ENCODE measurements around the gene NR1D1. TPM values are rescaled to one million over a fixed set of nuclear protein-coding genes. Genes with fewer than 3 reads are reported as not detected.
A peak's percentile ranks its signal among the peaks of the same experiment; 100 is the strongest.

The NR1D1 gene
- total and polyA plus RNA-seq, 2 of the 13 experiments (the other 11 are each of a cell fraction or from before 2014, with no cell fraction given): 2.1 to 2.7 TPM

- TF ChIP-seq ZNF792 (CRISPR knock-in tag; IDR thresholded peaks at IDR 0.05): peak; percentile 86
- 0 out of 2 replicates have a peak, but pooled peaks have one; percentile 25 for TF ChIP-seq STAT6 (CRISPR knock-in tag; IDR thresholded peaks at IDR 0.05; ENCODE audit: borderline replicate concordance)
- no peak for TF ChIP-seq PAF1 (CRISPR knock-in tag; IDR thresholded peaks at IDR 0.05)
- peak; percentile 99 for TF ChIP-seq MAX (IDR thresholded peaks at IDR 0.05)
- TF ChIP-seq ZFP1 (CRISPR knock-in tag; IDR thresholded peaks at IDR 0.05): peak; percentile 21; the same call in 1 of the 2 replicates
- TF ChIP-seq NBN (conservative IDR thresholded peaks at IDR 0.05): no peak
- TF ChIP-seq ZNF749 (CRISPR knock-in tag; IDR thresholded peaks at IDR 0.05; ENCODE audit: borderline replicate concordance): no peak
- TF ChIP-seq ZNF138 (CRISPR knock-in tag; IDR thresholded peaks at IDR 0.05; ENCODE audit: low read depth): no peak
- TF ChIP-seq TCF7L2 (IDR thresholded peaks at IDR 0.05; ENCODE audit: low read depth, low read length): no peak
- TF ChIP-seq SRY (CRISPR knock-in tag; IDR thresholded peaks at IDR 0.05): no peak; the same call in 1 of the 2 replicates
- TF ChIP-seq ZNF570 (CRISPR knock-in tag; IDR thresholded peaks at IDR 0.05; ENCODE audit: borderline replicate concordance): no peak
- TF ChIP-seq NFIC (IDR thresholded peaks at IDR 0.05; ENCODE audit: low read length): peak; percentile 73
- no peak for TF ChIP-seq SCMH1 (CRISPR knock-in tag; IDR thresholded peaks at IDR 0.05; ENCODE audit: borderline replicate concordance)
- TF ChIP-seq ZNF782 (CRISPR knock-in tag; IDR thresholded peaks at IDR 0.05; ENCODE audit: borderline replicate concordance): no peak
- TF ChIP-seq ZSCAN20 (CRISPR knock-in tag; IDR thresholded peaks at IDR 0.05; ENCODE audit: borderline replicate concordance): no peak
- 0 out of 2 replicates have a peak, but pooled peaks have one; percentile 4 for TF ChIP-seq KLF12 (CRISPR knock-in tag; IDR thresholded peaks at IDR 0.05; ENCODE audit: borderline replicate concordance)
- TF ChIP-seq SNAPC4 (CRISPR knock-in tag; IDR thresholded peaks at IDR 0.05): peak; percentile 89; the same call in 1 of the 2 replicates
- TF ChIP-seq PRMT3 (CRISPR knock-in tag; IDR thresholded peaks at IDR 0.05; ENCODE audit: borderline replicate concordance, low read depth): no peak
- peak; percentile 62; the same call in 1 of the 2 replicates for TF ChIP-seq DR1 (CRISPR knock-in tag; IDR thresholded peaks at IDR 0.05)
- no peak for TF ChIP-seq ZNF446 (CRISPR knock-in tag; IDR thresholded peaks at IDR 0.05)
- peak; percentile 54; the same call in 1 of the 2 replicates for TF ChIP-seq TOE1 (CRISPR knock-in tag; IDR thresholded peaks at IDR 0.05)
- no peak for TF ChIP-seq ETS1 (CRISPR knock-in tag; IDR thresholded peaks at IDR 0.05)
Observed at GRCh38 chr17:40113110-40113906, 12.9 kb upstream of the NR1D1 start (continued).
